Activated CD4-positive, alpha-beta T cell treated with anti-CD3 and anti-CD28 coated beads, Interleukin-2, amount 50 U/mL, for 24 hours (primary cell): Measurements from ENCODE around the gene SORBS1.

ENCODE experiments used
- DNase-seq, 2 donors: peaks; one replicate each; pipeline ENCODE4 v3.0.0-alpha.2; 2020; ENCODE audit warnings: low read depth in 1 of 2, low spot score in 1 of 2

SORBS1 gene

DNA sequence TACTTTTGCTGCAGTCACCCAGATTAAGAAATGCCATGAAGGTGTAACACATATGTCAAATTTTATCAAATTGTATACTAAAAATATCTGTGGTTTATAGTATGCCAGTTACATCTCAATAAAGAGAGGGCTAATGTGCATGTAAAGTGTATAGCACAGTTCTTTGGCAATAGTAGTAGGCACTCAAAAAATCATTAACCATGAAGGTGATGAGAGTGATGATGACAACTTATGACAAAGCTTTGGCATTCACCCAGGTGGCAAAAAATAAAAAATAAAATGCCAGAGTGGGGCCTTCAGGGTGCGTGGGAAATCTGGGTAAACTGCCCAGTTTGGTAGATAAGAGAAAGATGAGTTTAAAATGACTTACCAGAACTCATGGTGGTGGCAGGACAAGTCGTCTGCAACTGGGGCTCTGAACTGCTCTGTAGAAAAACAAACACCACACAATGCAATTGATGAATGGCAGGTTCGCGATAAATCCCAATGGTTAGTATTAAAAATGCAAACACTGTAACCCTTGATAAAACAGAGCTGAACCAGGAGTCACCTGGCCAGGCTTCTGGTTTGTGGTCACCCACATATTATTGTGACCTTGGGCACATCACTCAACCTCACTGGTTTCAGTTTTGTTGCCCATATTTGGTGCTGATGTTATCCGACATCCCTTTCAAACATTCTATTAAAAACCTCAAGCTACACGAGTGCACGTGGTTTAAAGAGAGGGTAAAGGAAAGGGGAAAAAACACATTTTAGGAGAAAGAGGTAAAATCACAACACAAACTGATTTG is 120.2 kb downstream of the SORBS1 start:
- no peak for DNase-seq

DNA sequence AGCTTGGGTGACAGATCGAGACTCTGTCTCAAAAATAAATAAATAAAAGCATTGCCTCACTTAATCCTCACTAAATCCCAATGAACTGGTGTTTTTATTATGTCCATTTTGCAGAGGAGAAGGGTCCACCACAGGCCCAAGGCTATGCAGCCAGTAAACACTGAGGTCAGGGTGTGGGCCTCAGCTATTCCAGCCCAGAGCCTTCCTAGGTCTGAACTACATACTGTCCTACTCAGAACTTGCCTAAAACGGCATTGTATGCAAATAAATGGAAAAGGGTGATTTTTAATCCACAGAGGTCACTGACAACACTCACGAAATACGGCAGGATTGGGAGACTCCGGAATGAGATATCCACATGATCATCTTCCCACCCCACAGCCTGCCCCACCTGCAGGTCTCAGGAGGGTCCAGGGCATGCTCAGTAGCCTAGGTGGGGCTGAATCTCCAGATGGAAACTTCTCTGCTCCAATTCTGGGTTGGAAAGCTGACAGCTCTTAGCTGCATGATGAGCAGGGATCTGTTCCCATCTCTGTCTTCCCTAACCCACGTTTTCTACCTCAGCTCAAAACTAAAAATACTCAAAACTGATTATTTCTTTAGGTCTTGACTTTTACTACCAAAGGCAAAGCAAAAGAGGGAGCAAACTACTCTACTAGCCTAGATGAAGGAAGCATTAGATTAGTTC is 121.0 kb downstream of the SORBS1 start:
- no peak for DNase-seq

DNA sequence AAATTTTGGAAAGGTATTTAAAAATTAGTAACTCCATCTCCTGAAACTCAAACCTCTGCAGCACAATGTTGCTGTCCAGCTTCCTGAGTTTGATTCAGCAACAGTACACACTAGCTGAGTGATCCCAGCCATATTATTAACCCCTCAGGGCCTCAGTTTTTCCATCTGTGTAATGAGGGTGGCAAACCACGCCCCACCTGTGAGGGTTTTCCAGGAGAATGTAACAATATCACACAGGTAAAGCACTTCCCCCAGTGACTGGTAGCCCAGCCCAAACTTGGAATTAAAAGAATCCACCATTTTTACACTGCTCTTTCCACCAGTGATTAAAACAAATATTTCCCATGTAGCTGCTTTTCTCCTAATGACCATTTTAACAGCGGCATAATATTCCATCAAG is 122.4 kb downstream of the SORBS1 start:
- no peak for DNase-seq

DNA sequence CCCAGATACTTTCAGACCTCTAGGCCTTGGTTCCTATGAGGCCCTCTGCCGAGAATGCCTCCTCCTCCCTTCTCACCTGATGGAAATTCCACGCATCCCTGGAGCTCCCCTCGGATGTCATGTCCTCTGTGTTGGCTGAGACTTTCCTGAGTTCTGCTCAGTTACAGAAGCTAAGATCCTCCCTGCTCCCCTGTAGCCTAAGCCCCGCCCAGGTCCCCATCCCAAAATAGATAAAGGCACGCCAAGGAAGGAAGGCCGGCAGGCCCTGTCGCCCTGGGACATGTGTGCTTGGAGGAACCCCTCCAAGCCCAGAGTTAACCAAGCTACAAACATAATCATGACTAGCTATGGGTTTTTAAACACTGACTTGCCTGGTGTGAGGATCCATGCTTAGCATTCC is 123.5 kb downstream of the SORBS1 start:
- DNase-seq, result no peak

DNA sequence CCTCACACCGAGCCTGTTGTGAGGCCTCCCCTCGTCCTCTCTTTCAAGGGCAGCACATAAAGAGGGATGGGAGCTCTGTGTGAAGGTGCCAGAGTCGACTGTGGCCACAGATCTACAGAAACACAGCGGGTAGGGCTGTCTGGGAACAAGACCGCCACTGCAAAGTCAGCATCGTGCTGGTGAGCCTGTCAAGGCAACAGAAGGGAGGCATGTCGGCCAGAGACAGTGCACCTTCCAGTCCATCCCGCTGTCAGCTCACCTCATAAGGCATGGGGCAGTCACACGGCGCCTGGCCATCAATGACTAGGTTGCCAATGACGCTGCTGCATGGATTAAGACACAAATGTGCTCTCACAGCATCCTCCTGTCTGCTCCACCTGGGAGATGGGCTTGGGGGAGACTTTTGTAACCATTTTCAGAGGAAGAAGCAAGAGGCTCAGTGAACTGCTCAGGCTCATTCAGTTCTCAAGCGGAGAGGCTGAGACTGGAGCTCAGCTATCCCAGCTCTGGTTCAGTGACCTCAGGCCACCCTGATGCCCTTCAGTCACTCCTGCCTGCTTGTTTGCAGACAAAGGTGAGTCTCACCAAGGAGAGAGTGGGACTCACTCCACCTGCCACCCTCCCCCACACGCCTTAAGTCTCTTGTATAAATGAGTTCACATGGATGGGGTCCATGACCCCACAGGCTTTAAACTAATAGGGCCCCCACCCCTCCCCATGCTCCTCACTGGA is 125.5 kb downstream of the SORBS1 start:
- no peak for DNase-seq

DNA sequence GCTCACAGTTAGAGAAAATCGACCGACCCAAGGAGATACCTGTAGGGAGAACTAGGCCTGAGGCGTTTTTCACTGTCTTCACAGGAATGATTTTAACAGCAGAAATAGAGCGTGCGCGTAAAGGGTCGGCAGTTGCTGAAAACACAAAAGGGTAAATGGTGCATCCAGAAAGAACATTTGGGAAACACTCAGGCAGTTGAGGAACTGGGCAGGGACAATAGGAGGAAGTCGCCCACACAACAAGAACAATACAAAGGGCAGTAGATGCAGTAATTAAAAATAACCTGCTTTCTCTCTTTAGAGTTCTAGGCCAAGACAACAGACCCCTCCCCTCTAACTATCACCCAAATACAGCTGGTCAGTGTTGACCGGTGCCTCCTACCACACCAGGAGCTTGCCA is 126.6 kb downstream of the SORBS1 start:
- DNase-seq, result no peak

DNA sequence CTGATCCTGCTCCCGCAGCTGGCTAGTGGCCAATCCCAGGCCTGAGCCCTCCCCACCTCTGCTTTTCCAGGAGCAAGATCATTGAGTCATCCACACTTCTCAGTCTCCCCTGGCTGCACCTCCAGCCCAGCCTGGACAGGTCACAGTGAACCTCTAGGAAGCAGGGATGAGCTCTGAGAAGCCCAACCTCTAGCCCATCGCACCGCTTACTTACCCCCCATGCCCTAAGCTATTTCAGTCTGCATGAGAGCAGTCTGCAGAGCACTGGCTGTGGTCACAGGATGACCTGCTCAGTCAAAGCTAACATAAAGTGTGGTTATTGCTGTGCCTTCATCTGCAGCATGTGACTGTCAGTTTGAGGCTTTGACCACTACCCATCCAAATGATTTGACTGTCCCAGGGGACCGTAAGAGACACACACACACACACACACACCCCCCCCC is 129.2 kb downstream of the SORBS1 start:
- no peak for DNase-seq

DNA sequence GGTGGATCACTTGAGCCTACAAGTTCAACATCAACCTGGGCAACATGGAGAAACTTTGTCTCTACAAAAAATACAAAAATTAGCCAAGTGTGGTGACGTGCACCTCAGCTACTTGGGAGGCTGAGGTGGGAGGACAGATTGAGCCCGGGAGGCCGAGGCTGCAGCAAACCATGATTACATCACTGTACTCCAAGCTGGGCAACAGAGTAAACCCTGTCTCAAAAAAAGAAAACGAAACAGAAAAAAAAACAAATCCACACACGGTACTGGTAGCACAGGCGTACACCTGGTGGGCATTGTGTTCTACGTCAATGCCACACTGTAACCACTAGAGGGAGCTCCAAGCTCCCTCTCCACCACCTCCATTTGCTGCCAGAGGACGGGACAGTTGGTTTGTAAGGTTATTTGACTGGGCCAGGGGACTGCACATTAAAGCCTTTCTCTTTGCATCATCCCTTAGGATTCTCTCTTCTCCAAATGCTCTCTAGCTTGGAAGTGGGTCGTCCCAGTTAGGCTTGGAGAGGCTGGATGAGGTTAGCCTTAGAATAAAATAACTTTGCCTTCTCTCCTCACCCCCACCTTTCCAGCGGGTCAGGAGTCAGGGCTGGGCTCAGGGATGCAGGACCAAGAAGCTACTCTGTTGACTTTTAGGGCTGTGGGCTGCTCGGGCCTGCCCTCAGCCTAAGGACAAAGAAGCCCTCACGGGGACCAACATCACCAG is 130.8 kb downstream of the SORBS1 start:
- peak in 1 of 2 donors; percentile 34 for DNase-seq

DNA sequence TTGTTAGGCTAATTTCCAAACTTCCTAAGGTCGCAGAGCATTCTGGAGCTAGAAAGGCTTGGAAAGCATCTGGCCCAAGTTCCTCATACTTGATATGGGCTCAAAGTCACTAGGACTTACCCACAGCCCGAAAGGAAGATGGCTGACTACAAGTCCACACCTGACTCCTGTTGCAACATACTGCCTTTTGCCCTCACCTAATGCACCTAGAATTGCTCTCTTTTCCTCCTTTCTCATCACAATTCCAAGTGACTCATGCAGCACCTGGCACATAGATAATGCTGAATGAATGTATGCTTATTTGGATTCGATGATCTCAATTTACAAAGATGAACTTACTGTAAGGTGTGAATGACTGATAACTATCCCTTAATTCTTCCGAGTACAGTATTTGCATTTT is 131.5 kb downstream of the SORBS1 start:
- no peak for DNase-seq

DNA sequence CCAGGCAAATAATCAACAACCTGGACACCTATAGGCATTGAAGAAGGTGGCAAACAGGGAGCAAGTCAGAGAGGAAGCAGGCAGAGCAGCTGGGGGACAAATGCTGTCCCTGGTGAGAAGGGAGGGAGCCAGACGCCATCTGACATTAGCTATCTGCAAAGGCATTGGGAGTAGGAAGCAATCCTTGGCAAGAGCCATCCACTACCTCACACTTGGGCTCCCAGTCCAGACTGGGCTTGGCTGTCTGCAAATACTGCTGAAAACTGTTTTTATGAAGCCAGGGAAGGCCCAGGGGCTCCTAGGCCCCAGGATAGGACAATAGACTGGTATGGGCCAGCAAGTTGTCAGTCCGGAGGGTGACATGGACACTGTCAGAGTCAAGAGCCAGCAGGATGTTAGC is 132.5 kb downstream of the SORBS1 start:
- no peak for DNase-seq

DNA sequence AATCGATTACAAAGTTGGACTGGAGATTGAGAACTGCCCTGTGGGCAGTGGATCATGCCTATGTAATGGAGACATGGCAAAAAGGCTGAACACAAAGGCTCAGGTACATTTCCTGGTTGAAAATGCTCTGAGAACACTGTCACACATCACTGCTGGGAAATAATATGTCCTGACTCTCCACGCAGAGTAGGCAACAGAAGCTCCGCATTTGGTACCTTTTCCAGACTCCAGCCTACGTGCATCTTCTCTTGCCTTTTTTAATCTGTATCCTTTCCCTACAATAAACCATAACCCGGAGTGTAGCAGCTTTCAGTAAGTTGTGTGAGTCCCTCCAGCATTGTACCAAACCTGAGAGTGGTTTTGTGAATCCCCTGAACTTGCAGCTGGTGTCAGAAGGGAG is 134.7 kb downstream of the SORBS1 start:
- DNase-seq, result no peak

DNA sequence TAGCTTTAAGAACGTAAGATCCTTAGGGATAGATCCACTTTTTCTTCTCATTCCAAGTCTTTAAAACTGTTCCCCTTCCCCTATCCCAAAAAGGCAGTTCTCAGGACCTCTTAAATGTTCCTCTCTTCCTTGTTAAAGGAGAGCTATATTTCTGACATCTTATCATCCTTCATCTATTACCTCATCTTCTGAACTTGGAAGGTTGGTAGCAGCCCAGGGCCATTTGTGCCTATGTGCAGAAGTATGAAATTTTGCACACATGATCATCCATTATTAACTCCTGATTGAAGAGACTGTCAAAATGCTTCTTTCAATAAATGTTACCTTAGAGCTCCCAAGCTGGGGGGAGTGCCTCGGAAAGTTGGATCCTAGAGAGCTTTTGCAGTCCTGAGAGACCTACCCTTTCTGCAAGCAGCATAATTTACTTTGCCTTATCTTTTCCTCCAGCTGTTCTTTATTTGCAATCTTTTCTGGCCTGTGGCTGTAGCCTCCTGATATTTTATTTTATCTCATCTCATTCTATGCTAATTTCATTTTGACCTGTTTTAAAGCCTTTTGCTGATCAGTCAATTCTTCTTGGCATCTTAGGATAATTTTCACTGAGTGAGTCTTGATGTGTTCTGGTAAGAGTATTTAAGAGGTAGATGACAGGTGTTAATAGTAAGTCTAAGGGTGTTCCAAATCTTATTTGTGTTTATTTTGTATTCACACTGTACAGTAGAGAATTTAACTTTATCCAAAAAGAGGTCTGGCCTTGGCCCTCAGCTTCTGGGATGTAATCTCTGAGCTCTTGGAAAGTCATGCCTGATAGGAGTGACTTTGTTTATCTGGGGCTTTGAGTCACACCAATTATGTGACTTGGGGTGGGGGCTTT is 135.3 kb downstream of the SORBS1 start:
- DNase-seq, result no peak

DNA sequence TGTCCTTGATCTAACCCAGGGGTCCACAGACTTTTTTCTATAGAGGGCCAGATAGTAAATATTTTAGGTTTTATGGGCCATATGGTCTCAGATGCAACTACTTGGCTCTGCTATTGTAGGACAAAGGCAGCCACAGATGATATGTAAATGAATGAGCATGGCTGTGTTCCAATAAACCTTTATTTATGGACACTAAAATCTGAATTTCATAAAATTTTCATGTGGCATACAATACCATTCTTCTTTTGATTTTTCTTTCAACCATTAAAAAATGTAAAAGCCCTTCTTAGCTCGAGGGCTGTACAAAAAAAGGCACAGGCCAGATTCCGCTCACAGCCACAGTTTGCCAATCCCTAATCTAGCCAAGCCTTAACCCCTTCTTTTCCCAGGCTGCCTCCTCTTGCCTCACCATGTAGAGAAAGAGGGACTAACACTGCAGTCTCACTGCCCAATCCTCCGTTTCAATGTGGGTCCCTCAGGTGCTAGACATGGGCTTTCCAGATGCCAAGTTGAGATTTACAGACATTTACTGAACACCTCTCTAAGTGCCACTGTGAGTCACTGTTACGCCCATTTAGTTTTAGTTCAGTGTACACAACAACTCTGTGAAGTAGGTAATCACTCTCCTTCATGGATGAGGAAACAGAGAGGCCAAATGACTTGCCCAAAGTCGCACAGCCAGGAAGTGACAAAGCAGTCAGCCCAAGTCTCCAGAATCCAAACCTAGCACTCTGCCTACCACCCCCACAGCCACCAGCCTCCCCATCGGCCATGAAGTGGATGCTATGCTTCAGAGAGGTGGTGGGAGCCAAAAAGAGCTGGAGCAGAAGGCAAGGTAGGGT is 137.8 kb downstream of the SORBS1 start:
- DNase-seq, result no peak

DNA sequence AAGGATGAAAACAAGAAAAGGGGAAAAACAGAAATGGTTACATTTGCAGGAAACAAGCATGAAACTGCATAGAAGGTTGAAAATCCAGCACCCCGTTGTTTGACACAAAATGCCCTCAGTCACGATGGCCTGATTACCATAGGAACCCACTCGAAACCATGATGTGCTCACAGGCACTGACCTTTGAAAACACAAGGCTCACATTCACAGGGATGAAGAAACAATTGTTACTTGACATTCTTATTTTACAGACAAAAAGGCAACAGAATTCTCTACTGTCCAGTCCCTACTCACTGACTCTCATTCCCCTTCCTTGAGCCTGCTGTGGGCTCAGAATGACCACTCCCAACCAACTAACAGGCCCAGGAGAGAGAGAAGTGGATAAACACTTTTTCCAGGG is 138.9 kb downstream of the SORBS1 start:
- no peak for DNase-seq

DNA sequence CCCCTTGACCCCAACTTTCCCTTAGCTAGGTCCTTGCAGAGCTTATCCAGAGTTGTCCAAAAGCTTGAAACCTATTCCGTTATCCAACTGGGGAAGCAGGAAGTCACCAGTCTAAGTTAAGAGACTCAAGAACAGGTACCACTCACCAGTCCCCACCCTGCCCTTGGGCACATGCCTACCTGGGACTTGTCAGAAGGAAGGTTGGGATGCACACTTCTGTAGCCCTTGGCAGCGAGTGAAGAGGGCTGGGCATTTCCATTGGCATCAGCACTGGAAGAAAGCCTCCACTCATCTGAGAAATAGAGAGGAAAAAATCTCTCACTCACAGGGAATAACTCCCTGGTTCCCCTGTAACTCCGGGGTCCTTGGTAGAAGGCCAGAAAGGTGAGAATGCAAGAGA is 139.4 kb downstream of the SORBS1 start:
- no peak for DNase-seq

DNA sequence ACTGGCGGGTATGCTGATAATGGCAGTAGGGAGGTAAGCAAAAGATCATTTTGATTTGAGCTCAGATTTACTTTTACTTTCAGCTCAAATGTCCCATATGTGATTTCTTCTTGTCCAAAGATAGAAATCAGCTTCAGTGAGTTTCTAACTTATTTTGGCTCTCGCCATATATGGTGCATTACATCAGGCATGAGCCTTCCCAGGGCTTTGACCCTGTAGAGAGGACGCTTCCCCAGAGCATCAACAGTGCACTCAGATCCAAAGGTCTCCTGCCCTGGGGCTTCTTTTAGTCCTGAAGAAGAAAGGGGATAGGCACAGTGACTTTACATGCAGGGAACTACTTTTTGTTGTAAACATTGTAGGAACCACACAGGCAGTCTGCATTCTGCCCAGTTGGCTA is 141.8 kb downstream of the SORBS1 start:
- no peak for DNase-seq

DNA sequence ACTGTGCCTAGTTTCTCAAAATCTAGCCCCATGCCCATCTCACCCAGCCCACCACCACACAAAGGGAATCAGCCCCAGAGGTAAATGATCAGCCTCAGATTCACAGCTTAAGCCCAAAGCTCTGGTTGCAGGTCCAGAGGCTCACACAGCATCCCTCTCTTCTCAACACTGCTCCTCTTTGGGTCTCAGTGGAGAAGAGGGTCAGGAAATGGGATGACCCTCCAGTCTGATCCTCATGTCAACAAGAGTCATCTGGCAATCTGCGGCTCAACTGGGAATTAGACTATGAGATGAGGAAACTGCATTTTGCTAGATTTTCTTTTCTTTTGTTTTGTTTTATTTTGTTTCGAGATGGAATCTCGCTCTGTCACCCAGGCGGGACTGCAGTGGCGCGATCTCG is 144.2 kb downstream of the SORBS1 start:
- DNase-seq, result no peak

DNA sequence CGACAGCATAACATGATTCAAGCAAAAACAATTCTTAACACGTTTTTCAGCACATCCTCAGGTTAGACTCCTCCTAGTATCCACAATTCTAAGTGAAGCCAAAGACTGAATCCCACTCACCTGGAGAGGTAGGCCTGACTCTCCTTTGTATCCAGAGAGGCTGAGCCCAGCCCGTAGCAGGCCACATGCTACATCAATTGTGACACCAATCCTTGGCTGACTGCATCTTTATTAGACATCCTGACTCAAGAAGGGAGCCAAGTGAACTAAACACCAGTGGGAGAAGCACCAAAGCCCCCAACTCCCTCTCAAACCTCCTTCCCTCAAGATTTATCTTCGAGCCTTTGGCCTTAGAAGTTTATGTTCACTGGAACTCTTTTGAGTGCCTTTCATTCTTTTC is 144.9 kb downstream of the SORBS1 start:
- DNase-seq, result no peak

DNA sequence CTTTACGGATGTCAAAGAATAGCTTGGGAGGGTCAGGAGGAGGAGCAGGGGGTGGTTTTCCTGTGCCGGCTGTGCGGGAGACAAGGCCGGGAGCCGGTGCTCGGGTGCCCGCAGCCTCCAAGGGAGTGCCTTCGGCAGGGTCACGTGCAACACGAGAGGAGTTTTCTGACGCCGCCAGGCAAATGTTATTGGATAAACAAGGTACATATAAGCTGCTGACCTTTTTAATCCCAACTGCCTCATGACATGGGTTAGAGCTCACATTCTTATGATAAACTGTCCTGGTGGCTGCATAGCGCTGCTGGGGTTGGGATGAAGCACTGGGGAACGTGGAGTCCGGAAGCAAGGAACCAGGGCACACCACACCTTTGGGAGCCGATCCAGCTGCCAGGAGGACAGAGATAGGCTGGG is 145.5 kb downstream of the SORBS1 start:
- DNase-seq, result no peak
